Activated naive CD4-positive, alpha-beta T cell treated with anti-CD3 and anti-CD28 coated beads, Interleukin-2, amount 50 U/mL, for 72 hours (primary cell): ENCODE data around the gene PLGLB2. TPM values are rescaled to one million over a fixed set of nuclear protein-coding genes. Genes with fewer than 3 reads are reported as not detected.
"Not testable (repeated sequence)": the region's sequence is repeated elsewhere in the genome, so short reads cannot be mapped to it uniquely, and the experiment has no call there.

Source experiments
- ATAC-seq, 2 donors: fragments of 150-1000 bp; cut with Tn5 transposase; 2 replicates each; pipeline ENCODE4 v1.10.0; 2021; ENCODE audit warnings: mild to moderate bottlenecking in 2 of 2, moderate library complexity in 2 of 2
- DNase-seq, 2 donors: peaks; one replicate each; pipeline ENCODE4 v3.0.0; 2021 to 2022; ENCODE audit warnings: low spot score in 2 of 2
- H3K27ac Mint-ChIP-seq, 2 donors: one replicate each; pipeline ENCODE4 v1.8.0; 2022; ENCODE audit warnings: mild to moderate bottlenecking in 2 of 2, mixed read lengths in 2 of 2
- H3K36me3 Mint-ChIP-seq, 2 donors: one replicate each; pipeline ENCODE4 v1.8.0; 2022; ENCODE audit warnings: mixed read lengths in 2 of 2
- H3K9me3 Mint-ChIP-seq, 2 donors: one replicate each; pipeline ENCODE4 v1.8.0; 2022; ENCODE audit warnings: mixed read lengths in 2 of 2
- total RNA-seq, 2 donors: library from RNA; stranded (reverse); gene quantifications; one replicate each; pipeline ENCODE4 v1.2.3, GENCODE V29; 2022

The PLGLB2 gene
- 1 to 10 TPM in 1 of 2 donors, not detected in 1; 2.7 TPM for total RNA-seq

- H3K27ac Mint-ChIP-seq, H3K9me3 Mint-ChIP-seq, H3K36me3 Mint-ChIP-seq, ATAC-seq, DNase-seq: not testable (repeated sequence)
Measured at GRCh38 chr2:87747791-87748190, at the start of gene PLGLB2. PLGLB2 (plus strand) TSS chr2:87748087; CDS start chr2:87748154, 67 bp downstream.

- H3K36me3 Mint-ChIP-seq, DNase-seq, H3K9me3 Mint-ChIP-seq: not testable (repeated sequence)
- peak overlapping the region; percentile 90 to 97 for H3K27ac Mint-ChIP-seq
- ATAC-seq = peak; percentile 92 to 94
Measured at GRCh38 chr2:87704572-87705323, 43.1 kb upstream of the PLGLB2 start.

GRCh38 chr2:87708368-87708767 is 39.5 kb upstream of the PLGLB2 start:
- ATAC-seq, H3K27ac Mint-ChIP-seq, H3K36me3 Mint-ChIP-seq, DNase-seq, H3K9me3 Mint-ChIP-seq: not testable (repeated sequence)

- not testable (repeated sequence) for H3K9me3 Mint-ChIP-seq, ATAC-seq
Measured at GRCh38 chr2:87727940-87728599, 19.8 kb upstream of the PLGLB2 start.

GRCh38 chr2:87740928-87741327 is 7.0 kb upstream of the PLGLB2 start:
- ATAC-seq, H3K36me3 Mint-ChIP-seq, DNase-seq: not testable (repeated sequence)

More at GRCh38 chr2:87727940-87728599, 19.8 kb upstream of the PLGLB2 start:
- not testable (repeated sequence) for DNase-seq, H3K27ac Mint-ChIP-seq, H3K36me3 Mint-ChIP-seq

GRCh38 chr2:87742393-87743108 is 5.3 kb upstream of the PLGLB2 start:
- not testable (repeated sequence) for H3K9me3 Mint-ChIP-seq, H3K36me3 Mint-ChIP-seq, ATAC-seq, DNase-seq, H3K27ac Mint-ChIP-seq

More at GRCh38 chr2:87740928-87741327, 7.0 kb upstream of the PLGLB2 start:
- not testable (repeated sequence) for H3K9me3 Mint-ChIP-seq, H3K27ac Mint-ChIP-seq

GRCh38 chr2:87743638-87744037 is 4.2 kb upstream of the PLGLB2 start:
- not testable (repeated sequence) for H3K36me3 Mint-ChIP-seq, DNase-seq, H3K27ac Mint-ChIP-seq, ATAC-seq, H3K9me3 Mint-ChIP-seq

- ATAC-seq, H3K36me3 Mint-ChIP-seq, H3K27ac Mint-ChIP-seq, DNase-seq, H3K9me3 Mint-ChIP-seq: not testable (repeated sequence)
Measured at GRCh38 chr2:87745353-87745951, 2.4 kb upstream of the PLGLB2 start.

GRCh38 chr2:87748524-87748923 is 637 bp downstream of the PLGLB2 start:
- H3K27ac Mint-ChIP-seq, DNase-seq, H3K36me3 Mint-ChIP-seq, H3K9me3 Mint-ChIP-seq, ATAC-seq: not testable (repeated sequence)

- ATAC-seq, H3K9me3 Mint-ChIP-seq, H3K36me3 Mint-ChIP-seq, H3K27ac Mint-ChIP-seq, DNase-seq: not testable (repeated sequence)
Measured at GRCh38 chr2:87750560-87750959, 2.7 kb downstream of the PLGLB2 start.

- not testable (repeated sequence) for ATAC-seq, H3K9me3 Mint-ChIP-seq, H3K36me3 Mint-ChIP-seq, DNase-seq, H3K27ac Mint-ChIP-seq
Measured at GRCh38 chr2:87754759-87755158, 6.9 kb downstream of the PLGLB2 start.

Other genes starting within 250 kb of the PLGLB2 start
- 1 to 10 TPM in 1 of 2 donors, under 1 TPM in 1; 0.33 to 2.0 TPM for gene RGPD2, start 77.7 kb downstream of the PLGLB2 start, total RNA-seq